Activated naive CD4-positive, alpha-beta T cell (primary cell): ENCODE measurements around the gene GPRC5B.

ENCODE experiments used
- DNase-seq, 4 experiments: peaks; one replicate each; lab custom pipeline; 2025; lab: John Stamatoyannopoulos, UW

Gene GPRC5B, protein sequence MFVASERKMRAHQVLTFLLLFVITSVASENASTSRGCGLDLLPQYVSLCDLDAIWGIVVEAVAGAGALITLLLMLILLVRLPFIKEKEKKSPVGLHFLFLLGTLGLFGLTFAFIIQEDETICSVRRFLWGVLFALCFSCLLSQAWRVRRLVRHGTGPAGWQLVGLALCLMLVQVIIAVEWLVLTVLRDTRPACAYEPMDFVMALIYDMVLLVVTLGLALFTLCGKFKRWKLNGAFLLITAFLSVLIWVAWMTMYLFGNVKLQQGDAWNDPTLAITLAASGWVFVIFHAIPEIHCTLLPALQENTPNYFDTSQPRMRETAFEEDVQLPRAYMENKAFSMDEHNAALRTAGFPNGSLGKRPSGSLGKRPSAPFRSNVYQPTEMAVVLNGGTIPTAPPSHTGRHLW

DNA sequence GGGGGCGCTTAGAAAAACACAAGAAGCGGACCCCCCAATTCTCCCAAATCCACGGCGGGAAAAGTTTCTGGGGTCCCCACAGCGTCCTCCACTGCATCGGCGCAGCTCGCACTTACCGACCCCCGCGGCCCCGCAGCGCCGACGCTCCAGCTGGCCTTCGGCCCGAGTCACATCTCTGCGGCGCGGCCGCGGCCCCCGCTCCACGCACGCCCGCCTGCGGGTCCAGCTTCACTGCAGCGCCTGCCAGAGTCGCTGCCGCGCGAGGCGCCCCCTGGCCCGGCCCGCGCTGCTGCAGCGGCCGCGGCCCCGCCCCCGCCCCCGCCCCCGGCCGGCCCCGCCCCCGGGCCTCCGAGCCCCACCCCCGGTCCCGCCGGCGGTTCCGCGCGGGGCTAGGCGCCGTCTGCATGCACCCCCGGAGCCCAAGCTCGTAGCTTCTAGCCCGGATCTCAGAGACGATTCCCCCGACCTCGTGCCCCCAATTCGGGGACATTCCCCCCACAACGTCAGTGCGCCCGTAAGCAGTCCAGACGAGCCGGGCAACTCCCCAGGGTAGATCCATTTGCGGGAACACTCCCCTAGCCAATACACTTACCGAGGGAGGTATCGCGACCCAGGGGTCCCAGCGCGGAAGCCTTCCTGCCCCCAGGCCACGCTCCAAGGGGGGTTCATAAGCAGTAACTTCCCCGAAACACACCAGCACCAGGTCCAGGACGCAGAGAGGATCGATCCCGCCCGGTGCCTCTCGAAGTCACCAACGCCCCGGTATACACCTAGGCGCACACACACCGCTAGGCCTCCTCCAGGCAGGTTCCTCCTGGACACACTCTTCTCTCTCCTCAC, at the start of gene GPRC5B:
Gene GPRC5B (minus strand): TSS at position 238 of the 840 bp plus-strand sequence. CDS start 12,003 bp downstream, outside the sequence.
- peak; percentile 15 to 57 (median 20) for DNase-seq

DNA sequence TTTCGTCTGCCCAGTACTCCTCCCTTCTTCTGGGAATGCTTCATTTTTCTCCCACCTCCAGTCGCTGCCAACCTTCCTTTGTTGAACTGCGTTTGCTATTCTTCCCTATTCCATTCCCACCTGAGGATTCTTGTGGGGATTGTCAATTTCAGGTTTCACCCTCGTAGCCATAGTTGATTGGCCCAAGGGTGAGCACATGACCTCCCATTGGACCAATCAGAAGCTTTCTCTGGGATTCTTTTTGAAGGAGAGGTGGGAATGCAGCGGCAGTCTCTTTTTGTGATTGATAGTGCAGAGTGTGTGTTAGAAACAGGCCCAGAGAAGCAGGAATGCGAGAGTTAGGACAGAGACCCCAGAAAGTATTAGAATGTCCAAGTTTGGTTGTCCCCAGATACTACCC, 49.1 kb upstream of the GPRC5B start:
- no peak for DNase-seq

DNA sequence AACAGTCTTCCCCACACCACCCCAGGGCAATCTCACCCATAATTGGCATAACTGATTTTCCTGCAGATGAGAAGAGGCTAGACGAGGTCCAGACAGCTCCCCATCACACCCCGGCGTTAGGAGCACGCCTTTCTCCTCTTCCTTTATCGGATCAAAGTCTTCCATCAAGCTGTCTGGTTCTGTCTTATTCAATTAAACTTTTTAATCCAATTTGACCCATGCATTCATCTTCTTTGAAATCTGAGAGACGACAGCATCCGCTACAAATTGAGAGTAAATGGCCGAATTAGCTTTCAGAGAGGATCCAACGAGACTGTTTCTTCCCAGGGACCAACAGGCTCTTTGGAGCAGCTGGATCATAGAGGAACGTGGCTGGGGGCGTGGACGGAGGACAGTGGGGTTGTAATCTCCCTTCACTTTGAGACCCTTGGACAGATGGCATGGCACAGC, 44.4 kb upstream of the GPRC5B start:
- DNase-seq = no peak

DNA sequence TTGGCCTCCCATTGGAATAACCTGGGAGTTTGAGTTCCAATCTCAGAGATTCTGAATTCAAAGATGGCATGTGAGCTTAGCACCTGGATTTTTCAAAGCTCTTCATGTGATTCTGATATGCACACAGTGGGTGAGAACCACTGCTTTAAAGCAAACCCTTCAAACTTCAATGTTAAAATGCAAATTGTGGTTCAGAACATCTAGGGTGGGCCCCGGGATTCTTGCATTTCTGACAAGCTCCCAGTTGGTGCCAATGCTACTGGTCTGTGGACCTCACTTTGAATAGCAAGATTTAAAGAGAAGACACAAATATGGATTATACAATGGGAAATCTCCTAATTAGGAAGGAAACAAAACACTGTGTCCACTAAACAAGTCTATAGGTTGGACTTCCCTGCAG, 43.8 kb upstream of the GPRC5B start:
- DNase-seq = no peak

DNA sequence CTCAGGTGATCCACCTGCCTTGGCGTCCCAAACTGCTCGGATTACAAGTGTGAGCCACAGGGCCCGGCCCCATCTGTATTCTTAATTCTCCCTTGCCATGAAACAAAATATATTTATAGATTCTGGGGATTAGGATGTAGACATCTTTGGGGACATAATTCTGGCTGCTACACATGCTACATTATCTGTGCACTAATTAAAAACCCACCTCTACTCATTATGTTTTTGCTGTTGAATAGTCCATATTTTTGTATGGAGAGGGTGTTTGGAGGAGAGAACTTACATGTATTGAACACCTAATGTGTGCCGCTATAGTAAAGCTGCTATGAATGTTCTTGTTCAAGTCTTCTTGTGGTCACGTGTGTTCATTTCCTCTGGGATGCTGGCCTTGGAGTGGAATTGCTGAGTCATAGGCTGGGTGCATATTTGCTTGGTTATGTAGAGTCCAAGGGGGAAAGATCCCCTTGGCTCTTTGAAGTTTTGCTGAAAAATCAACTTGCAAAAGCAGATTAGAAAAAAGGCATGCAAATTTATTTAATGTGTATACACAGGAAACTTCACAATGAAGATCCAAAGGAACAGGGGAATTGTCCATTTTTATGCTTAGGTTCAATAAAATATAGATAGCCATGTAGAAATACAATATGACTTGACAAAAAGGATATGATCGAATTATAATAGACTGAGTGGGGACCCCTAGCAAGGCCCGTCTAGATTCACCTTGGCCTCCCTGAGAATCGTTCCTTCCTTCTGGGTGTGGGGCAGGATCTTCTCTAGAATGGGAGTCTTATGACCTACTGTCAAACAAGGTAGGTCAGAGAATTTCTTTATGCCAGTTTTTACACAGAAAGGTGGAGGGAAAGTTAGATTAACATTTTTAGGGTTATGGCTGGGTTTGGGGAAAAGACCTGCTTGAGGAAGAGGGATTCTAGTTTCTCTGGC, 42.1 kb upstream of the GPRC5B start:
- DNase-seq = no peak

DNA sequence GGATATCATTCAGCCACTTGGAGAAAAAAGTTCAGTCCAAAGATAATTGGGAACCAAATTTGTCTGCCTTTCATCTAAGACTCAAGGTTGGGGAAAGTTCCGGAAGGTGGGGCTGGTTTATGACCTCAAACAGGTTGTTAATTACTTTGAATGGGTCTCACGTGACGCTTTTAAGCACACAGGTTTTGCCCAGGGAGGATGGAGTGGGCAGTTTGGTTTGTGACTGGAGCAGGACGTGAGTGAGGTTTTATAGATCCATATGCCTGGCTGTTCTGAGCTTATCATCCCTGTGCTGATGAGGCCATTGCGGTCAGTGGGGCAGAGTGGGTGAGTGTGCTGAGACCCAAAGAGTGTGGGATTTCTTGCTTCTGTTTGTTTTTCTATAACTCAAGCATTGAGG, 38.7 kb upstream of the GPRC5B start:
- DNase-seq = no peak

DNA sequence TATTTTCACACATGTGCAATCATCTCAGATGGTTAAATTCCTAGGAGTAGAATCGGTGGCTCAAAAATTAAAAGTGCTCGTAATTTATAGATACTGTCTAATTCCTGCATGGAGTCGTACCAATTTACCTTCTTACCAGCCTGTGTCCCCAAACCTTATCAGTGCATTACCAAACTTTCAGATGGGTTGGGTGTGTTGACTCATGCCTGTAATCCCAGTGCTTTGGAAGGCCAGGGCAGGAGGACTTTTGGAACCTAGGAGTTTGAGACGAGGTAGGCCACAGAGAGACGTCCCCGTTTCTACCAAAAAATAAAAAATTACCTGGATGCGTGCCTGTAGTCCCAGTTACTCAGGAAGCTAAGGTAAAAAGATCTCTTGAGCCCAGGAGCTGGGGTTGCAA, 34.5 kb upstream of the GPRC5B start:
- no peak for DNase-seq

DNA sequence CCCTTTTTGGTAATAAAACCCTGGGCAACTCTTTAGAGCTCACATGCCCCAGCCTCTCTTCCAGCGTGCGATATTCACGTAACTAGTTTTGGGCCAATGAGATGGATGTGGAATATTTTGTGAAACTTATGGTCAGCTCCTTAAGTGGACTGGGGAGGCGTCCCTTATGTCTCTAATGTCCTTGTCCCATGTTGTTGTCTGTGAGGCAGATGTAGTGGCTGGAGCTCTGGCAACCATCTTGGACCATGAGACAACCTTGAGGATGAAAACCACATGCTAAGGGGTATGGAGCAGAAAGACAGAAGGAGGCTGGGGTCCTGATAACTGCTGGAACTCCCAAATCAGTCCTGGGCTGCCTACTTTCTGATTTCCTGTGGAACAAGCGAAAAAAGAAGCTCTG, 31.4 kb upstream of the GPRC5B start:
- no peak for DNase-seq

DNA sequence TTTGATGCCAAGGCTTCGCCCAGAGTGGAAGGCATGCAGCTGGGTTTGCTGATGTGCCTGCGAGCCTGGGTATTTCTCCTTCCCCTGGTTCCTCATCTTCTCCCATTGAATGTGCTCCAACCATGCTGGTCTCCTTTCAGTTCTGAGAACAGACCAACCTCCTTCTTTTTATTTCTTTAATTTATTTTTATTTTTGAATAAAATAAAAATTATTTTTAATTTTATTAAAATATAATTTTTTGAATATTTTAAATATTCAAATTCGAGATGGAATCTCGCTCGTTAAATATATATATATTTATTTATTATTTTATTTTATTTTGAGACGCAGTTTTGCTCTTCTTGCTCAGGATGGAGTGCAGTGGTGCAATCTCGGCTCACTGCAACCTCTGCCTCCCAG, 30.2 kb upstream of the GPRC5B start:
- no peak for DNase-seq

DNA sequence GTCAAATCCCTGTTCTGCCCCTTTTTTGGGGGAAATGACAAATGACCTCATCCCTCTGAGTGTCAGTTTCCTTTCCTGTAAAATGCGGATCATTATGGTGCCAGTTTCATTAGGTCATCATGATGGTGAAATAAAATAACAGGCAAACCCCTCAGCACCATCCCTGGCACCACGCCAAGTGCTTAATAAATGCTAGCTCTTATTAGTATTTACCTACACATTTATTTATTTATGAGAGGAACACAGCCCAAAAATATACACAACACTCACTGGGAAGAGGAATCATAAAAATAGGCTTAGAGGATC, 28.6 kb upstream of the GPRC5B start:
- no peak for DNase-seq

DNA sequence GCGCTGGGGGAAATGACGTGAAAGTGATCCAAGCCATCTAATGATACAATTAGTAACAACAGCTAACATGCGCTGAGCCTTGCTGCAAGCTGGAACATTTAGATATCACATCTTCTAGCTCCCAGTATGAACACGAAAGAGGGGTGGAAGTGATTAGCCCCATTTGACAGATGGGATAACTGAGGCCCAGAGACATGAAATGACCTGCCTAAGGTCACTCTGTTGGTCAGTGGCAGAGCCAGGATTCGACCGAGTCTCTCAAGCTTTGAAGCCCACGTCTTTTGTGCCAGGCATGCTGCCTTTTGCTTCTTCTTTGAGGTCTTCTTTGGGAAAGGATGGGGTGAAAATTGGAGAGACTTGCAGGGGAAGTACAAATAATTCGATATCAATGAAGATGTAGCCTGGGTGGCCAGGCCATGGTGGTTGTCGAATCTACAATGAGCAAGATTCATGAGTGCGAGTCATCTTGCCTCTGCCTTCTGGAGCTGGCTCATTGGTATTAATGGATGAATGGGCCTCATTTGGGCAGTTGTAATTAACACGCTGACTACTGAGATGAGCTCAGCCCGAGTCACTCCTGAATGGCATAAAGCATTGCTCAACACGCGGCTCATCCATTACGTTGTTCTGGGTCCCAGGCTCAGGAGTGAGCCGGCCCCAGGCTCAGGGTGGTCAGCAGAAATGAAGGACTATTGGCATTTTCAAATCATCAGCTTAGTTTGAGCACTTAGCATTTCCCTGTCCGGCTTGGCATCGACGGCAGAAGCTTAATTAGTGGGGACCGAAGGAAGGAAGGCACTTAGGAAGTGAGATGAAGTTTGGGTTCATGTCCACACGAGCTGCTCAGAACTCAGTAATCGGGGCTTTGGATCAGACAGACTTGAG, 28.0 kb upstream of the GPRC5B start:
- DNase-seq = no peak

DNA sequence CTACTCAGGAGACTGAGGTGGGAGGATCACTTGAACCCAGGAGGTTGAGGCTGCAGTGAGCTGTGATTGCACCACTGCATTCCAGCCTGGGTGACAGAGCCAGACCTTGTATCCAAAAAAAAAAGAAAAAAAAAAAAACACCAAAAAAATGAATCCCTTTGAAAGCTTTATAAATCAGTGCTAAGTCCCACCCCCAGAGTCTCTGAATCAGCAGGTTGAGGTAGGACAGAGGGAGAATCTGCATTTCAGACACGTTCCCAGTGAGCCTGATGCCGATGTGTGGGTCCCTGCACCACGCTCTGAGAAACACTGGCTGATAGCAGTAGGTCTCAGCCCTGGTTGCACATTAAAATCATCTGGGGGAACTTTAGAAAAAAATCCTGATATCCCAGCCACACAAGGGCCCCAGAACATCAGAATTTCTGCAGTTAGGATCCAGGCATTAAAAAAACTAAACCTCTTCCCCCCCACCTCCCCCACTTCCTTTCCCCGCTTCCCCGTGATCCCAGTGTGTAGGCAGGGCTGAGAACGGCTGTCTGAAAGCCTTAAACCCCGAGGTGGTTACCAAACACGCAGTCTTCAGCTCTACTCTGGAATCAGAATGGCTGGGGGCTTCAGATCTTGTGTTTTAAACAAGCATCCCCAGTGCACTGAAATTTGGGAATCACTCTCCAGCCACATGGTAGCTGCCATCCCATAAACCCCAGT, 27.3 kb upstream of the GPRC5B start:
- no peak for DNase-seq

DNA sequence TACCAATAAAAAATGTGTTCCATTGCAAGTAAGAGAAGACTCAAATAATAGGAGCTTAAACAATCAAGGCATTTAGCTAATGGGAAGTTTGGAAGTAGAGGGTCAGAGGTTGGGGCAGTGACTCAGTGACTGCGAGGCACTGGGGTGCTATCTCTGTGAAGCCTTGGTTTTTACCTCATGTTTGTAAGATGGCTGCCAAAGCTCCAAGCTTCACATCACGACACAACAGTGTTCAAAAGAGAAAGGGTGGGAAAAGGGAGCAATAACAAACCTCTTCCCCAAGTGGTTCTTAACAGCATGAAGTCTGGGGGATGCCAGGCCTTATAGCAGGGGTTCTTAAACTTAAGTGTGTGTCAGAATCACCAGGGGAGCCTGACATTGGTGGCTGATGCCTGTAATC, 26.6 kb upstream of the GPRC5B start:
- DNase-seq = no peak

DNA sequence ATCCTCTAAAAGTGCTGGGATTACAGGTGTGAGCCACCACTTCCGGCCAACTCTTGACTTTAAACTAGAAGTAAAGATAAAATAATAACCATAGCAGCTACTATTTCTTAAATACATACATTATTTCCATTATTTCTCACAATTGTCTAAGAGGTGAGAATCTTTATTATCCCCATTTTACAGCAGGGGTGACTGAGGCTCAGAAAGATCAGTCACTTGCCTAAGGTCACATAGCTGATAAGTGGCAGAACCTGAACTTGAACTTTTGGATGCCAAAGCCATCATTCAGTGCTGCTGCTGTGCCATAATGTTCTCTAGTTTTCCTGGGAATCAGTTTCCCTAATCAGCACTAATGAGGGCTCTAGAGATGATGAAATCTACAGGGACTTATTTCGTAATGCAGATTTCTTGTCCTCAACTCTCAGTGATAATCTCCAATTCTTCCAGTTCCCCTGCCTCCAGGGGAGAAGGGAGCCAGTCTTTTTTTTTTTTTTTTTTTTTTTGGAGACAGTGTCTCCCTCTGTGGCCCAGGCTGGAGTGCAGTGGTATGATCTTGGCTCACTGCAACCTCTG, 25.2 kb upstream of the GPRC5B start:
- no peak for DNase-seq

DNA sequence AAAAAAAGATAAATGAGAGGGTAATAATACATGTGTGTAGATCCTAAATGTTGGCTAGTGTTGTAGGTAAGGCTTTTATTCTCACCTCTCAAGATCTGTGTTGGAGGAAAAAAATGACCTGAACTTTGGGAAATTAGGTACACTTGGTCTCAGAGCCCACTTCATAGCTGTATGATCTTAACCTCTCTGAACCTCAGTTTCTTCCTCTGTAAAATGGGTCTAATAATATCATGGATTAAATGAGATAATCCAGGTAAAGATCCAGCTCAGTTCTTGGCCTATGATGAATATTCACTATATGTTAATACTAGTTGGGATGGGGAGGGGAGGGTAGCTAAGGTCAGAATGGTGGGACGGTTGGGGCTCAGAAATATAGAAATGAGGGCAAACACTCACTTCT, 24.3 kb upstream of the GPRC5B start:
- DNase-seq = no peak

DNA sequence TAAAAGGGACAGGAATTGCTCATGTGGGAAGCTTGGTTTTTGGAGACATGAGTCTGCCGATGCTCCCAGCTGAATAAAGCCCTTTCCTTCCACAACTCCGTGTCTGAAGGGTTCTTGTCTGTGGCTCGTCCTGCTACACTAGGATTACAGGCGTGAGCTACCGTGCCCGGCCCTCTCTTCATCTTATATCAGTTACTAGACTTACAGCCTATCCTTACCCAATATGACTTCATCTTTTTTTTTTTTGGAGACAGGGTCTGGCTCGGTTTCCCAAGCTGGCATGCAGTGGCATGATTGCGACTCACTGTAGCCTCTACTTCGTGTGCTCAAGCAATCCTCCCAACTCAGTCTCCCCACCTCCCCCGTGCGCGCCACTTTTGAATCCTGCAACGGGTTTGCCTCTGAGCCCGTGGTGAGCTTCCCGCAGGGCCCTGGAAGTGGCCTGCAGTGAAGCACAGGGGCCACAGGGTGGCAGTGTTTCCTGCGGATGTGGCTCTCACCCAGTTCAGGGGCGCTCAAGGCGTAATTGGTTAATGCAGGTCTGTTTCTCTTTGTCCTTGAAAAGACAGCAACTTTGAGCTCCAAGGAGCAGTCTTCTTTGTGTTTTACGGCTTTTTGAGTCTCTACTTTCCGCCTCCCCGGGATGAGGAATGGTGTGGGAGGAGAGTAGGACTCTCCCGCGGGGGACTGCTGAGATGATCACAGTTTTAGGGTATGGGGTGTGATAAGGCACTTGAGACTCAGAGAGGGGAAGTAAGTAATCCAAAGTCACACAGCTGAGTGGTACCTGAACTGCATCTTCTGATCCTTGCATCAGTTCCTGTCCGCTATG, 22.7 kb upstream of the GPRC5B start:
- peak in 3 of 4 experiments; percentile 41 to 68 (median 42) for DNase-seq

DNA sequence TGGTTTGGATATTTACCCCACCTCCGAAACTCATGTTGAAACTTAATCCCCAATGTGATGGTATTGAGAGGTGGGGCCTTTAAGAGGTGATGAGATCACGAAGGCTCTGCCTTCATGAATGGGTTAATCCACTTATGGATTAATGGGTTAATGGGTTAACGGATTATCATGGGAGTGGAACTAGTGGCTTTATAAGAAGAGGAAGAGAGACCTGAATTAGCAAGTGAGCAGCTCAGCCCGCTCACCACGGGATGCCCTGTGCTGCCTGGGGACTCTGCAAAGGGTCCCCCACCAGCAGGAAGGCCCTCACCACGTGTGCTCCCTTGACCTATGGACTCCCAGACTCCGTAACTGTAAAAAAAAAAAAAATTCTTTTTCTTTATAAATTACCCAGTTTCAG, 16.5 kb upstream of the GPRC5B start:
- DNase-seq = no peak

DNA sequence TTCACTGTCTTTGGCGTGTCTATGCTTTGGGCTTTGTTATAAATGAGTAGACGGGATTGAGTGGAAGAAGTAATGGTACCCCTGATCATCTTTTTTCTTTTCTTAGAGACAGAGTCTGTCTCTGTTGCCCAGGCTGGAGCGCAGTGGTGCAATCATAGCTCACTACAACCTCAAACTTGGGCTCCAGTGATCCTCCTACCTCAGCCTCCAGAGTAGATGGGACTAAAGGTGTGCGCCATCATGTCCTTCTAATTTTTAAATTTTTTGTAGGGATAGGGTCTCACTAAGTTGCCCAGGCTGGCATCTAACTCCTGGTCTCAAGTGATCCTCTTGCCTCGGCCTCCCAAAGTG, 14.9 kb upstream of the GPRC5B start:
- DNase-seq = no peak

DNA sequence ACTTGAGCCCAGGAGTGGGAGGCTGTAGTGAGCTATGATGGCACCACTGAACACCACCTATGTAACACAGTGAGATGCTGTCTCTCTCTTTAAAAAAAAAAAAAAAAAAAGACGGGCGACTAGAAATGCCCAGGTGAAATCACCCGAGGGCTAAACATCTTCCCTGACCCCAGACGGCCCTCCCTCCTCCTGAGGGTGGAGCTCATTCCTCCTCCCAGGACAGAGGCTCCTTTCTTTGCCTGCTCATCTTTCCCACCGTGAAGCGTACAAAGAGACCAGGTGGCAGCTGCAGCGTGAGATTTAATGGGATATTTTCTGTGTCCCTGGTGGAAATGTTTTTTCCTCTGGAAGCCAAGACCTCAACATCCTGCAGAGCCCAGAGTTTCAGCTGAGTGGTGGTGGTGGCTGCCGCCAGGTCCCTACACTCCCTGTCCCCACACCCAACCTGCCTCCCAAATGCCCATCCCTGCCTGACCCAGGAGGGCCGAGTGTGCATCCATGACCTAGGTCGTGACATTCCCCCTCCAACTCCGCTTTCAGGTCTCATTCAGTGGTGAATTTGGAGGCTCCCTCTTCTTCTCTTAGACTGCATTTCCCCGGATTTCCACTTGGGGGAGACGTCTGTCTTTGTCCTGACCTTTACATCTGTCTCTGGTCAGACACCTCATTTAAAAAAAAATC, 14.4 kb upstream of the GPRC5B start:
- no peak for DNase-seq
